ENCODE data around the gene MTMR1. TPM values are rescaled to one million over a fixed set of nuclear protein-coding genes. Genes with fewer than 3 reads are reported as not detected.

MTMR1 gene
- total RNA-seq, 1 donor from 2014 or later = 18.3 TPM

DNA sequence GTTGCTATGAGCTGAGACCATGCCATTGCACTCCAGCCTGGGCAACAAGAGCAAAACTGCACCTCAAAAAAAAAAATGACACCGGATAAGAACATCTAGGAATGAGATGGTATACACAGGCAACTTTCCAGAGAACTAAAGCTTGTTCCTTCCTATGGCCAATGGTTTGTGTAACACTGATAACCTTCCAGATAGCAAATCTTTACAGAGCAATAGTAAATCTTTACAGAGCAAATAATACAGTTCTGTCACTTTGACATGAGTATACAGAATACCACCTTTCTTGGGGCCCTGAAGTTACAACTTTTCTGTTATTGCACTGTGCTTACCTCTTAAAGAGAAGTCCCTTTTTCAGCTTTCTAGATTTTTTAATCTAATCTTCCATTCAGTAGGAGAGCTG, 113.6 kb downstream of the MTMR1 start:
- Mint-ChIP-seq H3K27ac (ENCODE audit: unreplicated experiment) (no peak overlapping the region), H3K36me3 (ENCODE audit: low read depth) (peaks cover 12% of the 10 kb centered on the region), H3K9me3 (peaks cover 11% of the 10 kb centered on the region), H3K4me3 (no peak overlapping the region), H3K4me1 (no peaks in the 10 kb centered on the region), H3K27me3 (ENCODE audit: low read depth) (no peaks in the 10 kb centered on the region)
- no peak for DNase-seq (ENCODE audit: low read depth, low spot score)
- TF ChIP-seq, protein P1, sequence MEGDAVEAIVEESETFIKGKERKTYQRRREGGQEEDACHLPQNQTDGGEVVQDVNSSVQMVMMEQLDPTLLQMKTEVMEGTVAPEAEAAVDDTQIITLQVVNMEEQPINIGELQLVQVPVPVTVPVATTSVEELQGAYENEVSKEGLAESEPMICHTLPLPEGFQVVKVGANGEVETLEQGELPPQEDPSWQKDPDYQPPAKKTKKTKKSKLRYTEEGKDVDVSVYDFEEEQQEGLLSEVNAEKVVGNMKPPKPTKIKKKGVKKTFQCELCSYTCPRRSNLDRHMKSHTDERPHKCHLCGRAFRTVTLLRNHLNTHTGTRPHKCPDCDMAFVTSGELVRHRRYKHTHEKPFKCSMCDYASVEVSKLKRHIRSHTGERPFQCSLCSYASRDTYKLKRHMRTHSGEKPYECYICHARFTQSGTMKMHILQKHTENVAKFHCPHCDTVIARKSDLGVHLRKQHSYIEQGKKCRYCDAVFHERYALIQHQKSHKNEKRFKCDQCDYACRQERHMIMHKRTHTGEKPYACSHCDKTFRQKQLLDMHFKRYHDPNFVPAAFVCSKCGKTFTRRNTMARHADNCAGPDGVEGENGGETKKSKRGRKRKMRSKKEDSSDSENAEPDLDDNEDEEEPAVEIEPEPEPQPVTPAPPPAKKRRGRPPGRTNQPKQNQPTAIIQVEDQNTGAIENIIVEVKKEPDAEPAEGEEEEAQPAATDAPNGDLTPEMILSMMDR (conservative IDR thresholded peaks at IDR 0.05) = no peak

- Mint-ChIP-seq H3K4me3 (no peak overlapping the region), H3K27me3 (ENCODE audit: low read depth) (no peaks in the 10 kb centered on the region), H3K27ac (ENCODE audit: unreplicated experiment) (no peak overlapping the region), H3K9me3 (peaks cover 6% of the 10 kb centered on the region), H3K4me1 (no peaks in the 10 kb centered on the region), H3K36me3 (ENCODE audit: low read depth) (peaks cover 7% of the 10 kb centered on the region)
- no peak for DNase-seq (ENCODE audit: low read depth, low spot score)
- TF ChIP-seq, protein P1 (conservative IDR thresholded peaks at IDR 0.05) = no peak
Measured at GRCh38 chrX:150813922-150814321, 120.7 kb downstream of the MTMR1 start.

Other genes starting within 250 kb of the MTMR1 start
- gene MTM1, start 124.8 kb upstream of the MTMR1 start, total RNA-seq = 6.2 and 7.9 TPM in 2 replicates
- gene CD99L2, start 205.3 kb downstream of the MTMR1 start, total RNA-seq = 38.2 and 40.1 TPM in 2 replicates